K562 (cell line): ENCODE results near the gene TAF1L. TPM values are rescaled to one million over a fixed set of nuclear protein-coding genes. Genes with fewer than 3 reads are reported as not detected.

Experiments used
- ATF7 ChIP-seq: fragments of 450-650 bp; IDR thresholded peaks from 2 replicates; pipeline ENCODE4 v1.7.1; 2014; ENCODE audit warnings: mild to moderate bottlenecking, moderate library complexity
- BRD4 ChIP-seq: fragments of 200-600 bp; sonication (generic); IDR thresholded peaks from 2 replicates; pipeline ENCODE4 v1.6.1; 2017; ENCODE audit warnings: inconsistent platforms
- EP300 ChIP-seq: IDR thresholded peaks from 2 replicates; pipeline ENCODE4 v1.6.1; 2012; ENCODE audit warnings: low read length, improper control_type of control experiment
- FOXO4 ChIP-seq: fragments of 450-650 bp; formaldehyde crosslinking; IDR thresholded peaks from 2 replicates; pipeline ENCODE4 v1.4.0; 2020; ENCODE audit warnings: mild to moderate bottlenecking, moderate library complexity
- MEIS2 ChIP-seq: fragments of 450-650 bp; IDR thresholded peaks from 2 replicates; pipeline ENCODE4 v1.6.1; 2014; ENCODE audit warnings: mild to moderate bottlenecking; ENCODE audit not compliant: partially characterized antibody
- PTRF ChIP-seq: fragments of 450-650 bp; IDR thresholded peaks from 2 replicates; pipeline ENCODE4 v1.6.1; 2016; ENCODE audit warnings: mild to moderate bottlenecking, missing genetic modification characterization, missing compliant biosample characterization
- RAD21 ChIP-seq, 2 experiments: fragments of 250-450 bp in 1 of 2; fragments of 450-650 bp in 1 of 2; sonication (Bioruptor Pico) in 1 of 2; formaldehyde crosslinking in 1 of 2; IDR thresholded peaks in 1 of 2; conservative IDR thresholded peaks in 1 of 2; 2 replicates each; pipeline versions ENCODE4 v1.4.0 to v1.8.0; 2020 to 2022; ENCODE audit warnings: mild to moderate bottlenecking in 2 of 2, moderate library complexity in 1 of 2
- XRCC3 ChIP-seq: fragments of 450-650 bp; IDR thresholded peaks from 2 replicates; pipeline ENCODE4 v1.6.1; 2017; ENCODE audit warnings: mild to moderate bottlenecking, moderate library complexity
- ZNF134 ChIP-seq: fragments of 250-450 bp; sonication (Bioruptor Pico); conservative IDR thresholded peaks from 2 replicates; pipeline ENCODE4 v1.4.0; 2020
- ZNF263 ChIP-seq: sonication (generic); formaldehyde crosslinking; IDR thresholded peaks from 2 replicates; pipeline ENCODE4 v1.8.0; 2022; ENCODE audit warnings: mild to moderate bottlenecking, missing genetic modification reagents, borderline replicate concordance
- ZNF696 ChIP-seq: fragments of 250-450 bp; sonication (Bioruptor Pico); conservative IDR thresholded peaks from 2 replicates; pipeline ENCODE4 v1.4.0; 2020; ENCODE audit warnings: mild to moderate bottlenecking, moderate library complexity
- ZNF764 ChIP-seq: fragments of 250-450 bp; sonication (Bioruptor Pico); IDR thresholded peaks from 2 replicates; pipeline ENCODE4 v1.4.0; 2020; ENCODE audit warnings: low read depth, mild to moderate bottlenecking, moderate library complexity
- polyA plus RNA-seq, 8 experiments: library from polyadenylated mRNA; depleted of rRNA in 4 of 8; stranded (reverse) in 5 of 8; unstranded in 3 of 8; fragments of >200 nt; fragmentation: Nextera tagmentation in 2 of 8; fragmentation: Illumina TruSeq in 1 of 8; extraction: Ambion mirVana in 2 of 8; extraction: Trizol in 1 of 8; gene quantifications; 2 replicates each; pipeline versions ENCODE4 v1.2.1 to v1.2.3, GENCODE V29; 2011 to 2014; ENCODE audit warnings: inconsistent platforms in 1 of 8, missing spikeins in 1 of 8
- total RNA-seq, 7 experiments: library from RNA; depleted of rRNA in 6 of 7; stranded (reverse); fragments of >200 nt in 6 of 7; fragmentation: Illumina TruSeq in 2 of 7; extraction: Trizol in 2 of 7; gene quantifications; 2 replicates each; pipeline versions ENCODE4 v1.2.1 to v1.2.3, GENCODE V29; 2011 to 2021; ENCODE audit warnings: low replicate concordance in 1 of 7
- TF ChIP-seq, protein P1 (sequence below): fragments of 450-650 bp; IDR thresholded peaks from 2 replicates; pipeline ENCODE4 v1.6.1; 2016; ENCODE audit warnings: low read depth
- TF ChIP-seq, protein P2 (sequence below): sonication (generic); formaldehyde crosslinking; IDR thresholded peaks from 2 replicates; pipeline ENCODE4 v1.9.0; 2022; ENCODE audit warnings: mild to moderate bottlenecking, missing genetic modification reagents
- TF ChIP-seq, protein P3 (sequence below): sonication (generic); formaldehyde crosslinking; IDR thresholded peaks from 2 replicates; pipeline ENCODE4 v1.5.0; 2020; ENCODE audit warnings: missing genetic modification reagents
- TF ChIP-seq, protein P4 (sequence below), 2 experiments: fragments of 250-450 bp in 1 of 2; fragments of 450-650 bp in 1 of 2; sonication (Bioruptor Pico) in 1 of 2; IDR thresholded peaks; 2 replicates each; pipeline versions ENCODE4 v1.6.1 to v1.8.0; 2016 to 2021; ENCODE audit warnings: mild to moderate bottlenecking in 2 of 2, moderate library complexity in 2 of 2, missing compliant biosample characterization in 1 of 2, missing genetic modification characterization in 1 of 2
- TF ChIP-seq, protein P5 (sequence below): sonication (generic); formaldehyde crosslinking; IDR thresholded peaks from 2 replicates; pipeline ENCODE4 v1.9.0; 2022; ENCODE audit warnings: mild to moderate bottlenecking, missing genetic modification reagents

Gene TAF1L
- total and polyA plus RNA-seq, 9 of the 15 experiments (the other 6 are each of a cell fraction or from before 2014, with no cell fraction given), result 0.01 to 0.04 (median 0.03) TPM; not detected in 3

- TF ChIP-seq, protein P1, sequence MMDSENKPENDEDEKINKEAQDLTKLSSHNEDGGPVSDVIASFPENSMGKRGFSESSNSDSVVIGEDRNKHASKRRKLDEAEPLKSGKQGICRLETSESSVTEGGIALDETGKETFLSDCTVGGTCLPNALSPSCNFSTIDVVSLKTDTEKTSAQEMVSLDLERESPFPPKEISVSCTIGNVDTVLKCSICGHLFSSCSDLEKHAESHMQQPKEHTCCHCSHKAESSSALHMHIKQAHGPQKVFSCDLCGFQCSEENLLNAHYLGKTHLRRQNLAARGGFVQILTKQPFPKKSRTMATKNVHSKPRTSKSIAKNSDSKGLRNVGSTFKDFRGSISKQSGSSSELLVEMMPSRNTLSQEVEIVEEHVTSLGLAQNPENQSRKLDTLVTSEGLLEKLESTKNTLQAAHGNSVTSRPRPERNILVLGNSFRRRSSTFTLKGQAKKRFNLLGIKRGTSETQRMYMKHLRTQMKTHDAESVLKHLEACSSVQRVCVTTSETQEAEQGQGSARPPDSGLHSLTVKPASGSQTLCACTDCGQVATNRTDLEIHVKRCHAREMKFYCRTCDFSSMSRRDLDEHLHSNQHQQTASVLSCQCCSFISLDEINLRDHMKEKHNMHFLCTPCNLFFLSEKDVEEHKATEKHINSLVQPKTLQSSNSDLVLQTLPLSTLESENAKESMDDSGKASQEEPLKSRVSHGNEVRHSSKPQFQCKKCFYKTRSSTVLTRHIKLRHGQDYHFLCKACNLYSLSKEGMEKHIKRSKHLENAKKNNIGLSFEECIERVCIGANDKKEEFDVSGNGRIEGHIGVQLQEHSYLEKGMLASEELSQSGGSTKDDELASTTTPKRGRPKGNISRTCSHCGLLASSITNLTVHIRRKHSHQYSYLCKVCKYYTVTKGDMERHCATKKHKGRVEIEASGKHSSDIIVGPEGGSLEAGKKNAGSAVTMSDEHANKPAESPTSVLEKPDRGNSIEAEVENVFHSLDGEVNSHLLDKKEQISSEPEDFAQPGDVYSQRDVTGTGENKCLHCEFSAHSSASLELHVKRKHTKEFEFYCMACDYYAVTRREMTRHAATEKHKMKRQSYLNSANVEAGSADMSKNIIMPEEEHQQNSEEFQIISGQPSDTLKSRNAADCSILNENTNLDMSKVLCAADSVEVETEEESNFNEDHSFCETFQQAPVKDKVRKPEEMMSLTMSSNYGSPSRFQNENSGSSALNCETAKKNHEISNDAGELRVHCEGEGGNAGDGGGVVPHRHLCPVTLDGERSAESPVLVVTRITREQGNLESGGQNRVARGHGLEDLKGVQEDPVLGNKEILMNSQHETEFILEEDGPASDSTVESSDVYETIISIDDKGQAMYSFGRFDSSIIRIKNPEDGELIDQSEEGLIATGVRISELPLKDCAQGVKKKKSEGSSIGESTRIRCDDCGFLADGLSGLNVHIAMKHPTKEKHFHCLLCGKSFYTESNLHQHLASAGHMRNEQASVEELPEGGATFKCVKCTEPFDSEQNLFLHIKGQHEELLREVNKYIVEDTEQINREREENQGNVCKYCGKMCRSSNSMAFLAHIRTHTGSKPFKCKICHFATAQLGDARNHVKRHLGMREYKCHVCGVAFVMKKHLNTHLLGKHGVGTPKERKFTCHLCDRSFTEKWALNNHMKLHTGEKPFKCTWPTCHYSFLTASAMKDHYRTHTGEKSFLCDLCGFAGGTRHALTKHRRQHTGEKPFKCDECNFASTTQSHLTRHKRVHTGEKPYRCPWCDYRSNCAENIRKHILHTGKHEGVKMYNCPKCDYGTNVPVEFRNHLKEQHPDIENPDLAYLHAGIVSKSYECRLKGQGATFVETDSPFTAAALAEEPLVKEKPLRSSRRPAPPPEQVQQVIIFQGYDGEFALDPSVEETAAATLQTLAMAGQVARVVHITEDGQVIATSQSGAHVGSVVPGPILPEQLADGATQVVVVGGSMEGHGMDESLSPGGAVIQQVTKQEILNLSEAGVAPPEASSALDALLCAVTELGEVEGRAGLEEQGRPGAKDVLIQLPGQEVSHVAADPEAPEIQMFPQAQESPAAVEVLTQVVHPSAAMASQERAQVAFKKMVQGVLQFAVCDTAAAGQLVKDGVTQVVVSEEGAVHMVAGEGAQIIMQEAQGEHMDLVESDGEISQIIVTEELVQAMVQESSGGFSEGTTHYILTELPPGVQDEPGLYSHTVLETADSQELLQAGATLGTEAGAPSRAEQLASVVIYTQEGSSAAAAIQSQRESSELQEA, result no peak
- TF ChIP-seq FOXO4 (CRISPR knock-in tag) (no peak), BRD4 (no peak), EP300 (peak; percentile 44; the same call in 1 of the 2 replicates), XRCC3 (no peak), MEIS2 (peak; percentile 92), PTRF (tag) (no peak), ZNF764 (CRISPR knock-in tag) (no peak), ZNF263 (no peak), RAD21 (CRISPR knock-in tag; conservative IDR thresholded peaks at IDR 0.05 in 1 of 2, IDR thresholded peaks at IDR 0.05 in 1 of 2) (no peak), ZNF696 (no peak), ATF7 (peak; percentile 74), ZNF134 (CRISPR knock-in tag) (no peak)
- TF ChIP-seq, protein P2, sequence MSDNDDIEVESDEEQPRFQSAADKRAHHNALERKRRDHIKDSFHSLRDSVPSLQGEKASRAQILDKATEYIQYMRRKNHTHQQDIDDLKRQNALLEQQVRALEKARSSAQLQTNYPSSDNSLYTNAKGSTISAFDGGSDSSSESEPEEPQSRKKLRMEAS (CRISPR knock-in tag), result no peak
- TF ChIP-seq, protein P3, sequence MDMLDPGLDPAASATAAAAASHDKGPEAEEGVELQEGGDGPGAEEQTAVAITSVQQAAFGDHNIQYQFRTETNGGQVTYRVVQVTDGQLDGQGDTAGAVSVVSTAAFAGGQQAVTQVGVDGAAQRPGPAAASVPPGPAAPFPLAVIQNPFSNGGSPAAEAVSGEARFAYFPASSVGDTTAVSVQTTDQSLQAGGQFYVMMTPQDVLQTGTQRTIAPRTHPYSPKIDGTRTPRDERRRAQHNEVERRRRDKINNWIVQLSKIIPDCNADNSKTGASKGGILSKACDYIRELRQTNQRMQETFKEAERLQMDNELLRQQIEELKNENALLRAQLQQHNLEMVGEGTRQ (CRISPR knock-in tag), result peak; percentile 31
- TF ChIP-seq, protein P4, sequence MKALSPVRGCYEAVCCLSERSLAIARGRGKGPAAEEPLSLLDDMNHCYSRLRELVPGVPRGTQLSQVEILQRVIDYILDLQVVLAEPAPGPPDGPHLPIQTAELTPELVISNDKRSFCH (CRISPR knock-in tag; IDR thresholded peaks at IDR 0.05), result no peak
- TF ChIP-seq, protein P4 (tag; IDR thresholded peaks at IDR 0.05), result no peak
- TF ChIP-seq, protein P5, sequence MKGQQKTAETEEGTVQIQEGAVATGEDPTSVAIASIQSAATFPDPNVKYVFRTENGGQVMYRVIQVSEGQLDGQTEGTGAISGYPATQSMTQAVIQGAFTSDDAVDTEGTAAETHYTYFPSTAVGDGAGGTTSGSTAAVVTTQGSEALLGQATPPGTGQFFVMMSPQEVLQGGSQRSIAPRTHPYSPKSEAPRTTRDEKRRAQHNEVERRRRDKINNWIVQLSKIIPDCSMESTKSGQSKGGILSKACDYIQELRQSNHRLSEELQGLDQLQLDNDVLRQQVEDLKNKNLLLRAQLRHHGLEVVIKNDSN (CRISPR knock-in tag), result no peak
Observed at GRCh38 chr9:32631991-32632390, 3.5 kb downstream of the TAF1L start (continued).
